Activated gamma-delta T cell treated with anti-CD3 and anti-CD28 coated beads, Interleukin-2, amount 50 U/mL, for 16 hours (primary cell): ENCODE measurements around the gene NKAIN1.
"Not testable (repeated sequence)": the region's sequence is repeated elsewhere in the genome, so short reads cannot be mapped to it uniquely, and the experiment has no call there.

Source experiments
- DNase-seq: peaks from one replicate; pipeline ENCODE4 v3.0.0-alpha.2; 2020; ENCODE audit warnings: low read depth

The NKAIN1 gene

GRCh38 chr1:31153423-31153822, 86.3 kb downstream of the NKAIN1 start:
- no peak for DNase-seq

GRCh38 chr1:31152181-31152795, 87.4 kb downstream of the NKAIN1 start:
- no peak for DNase-seq

GRCh38 chr1:31151402-31151801, 88.3 kb downstream of the NKAIN1 start:
- DNase-seq: no peak

GRCh38 chr1:31148409-31148808, 91.3 kb downstream of the NKAIN1 start:
- DNase-seq: no peak

- no peak for DNase-seq
Measured at GRCh38 chr1:31145648-31146047, 94.0 kb downstream of the NKAIN1 start.

GRCh38 chr1:31144442-31144841, 95.2 kb downstream of the NKAIN1 start:
- no peak for DNase-seq

GRCh38 chr1:31143455-31143854, 96.2 kb downstream of the NKAIN1 start:
- no peak for DNase-seq

- DNase-seq: no peak
Measured at GRCh38 chr1:31142406-31142805, 97.3 kb downstream of the NKAIN1 start.

GRCh38 chr1:31140299-31140698, 99.4 kb downstream of the NKAIN1 start:
- no peak for DNase-seq

GRCh38 chr1:31138797-31139521, 100.7 kb downstream of the NKAIN1 start:
- DNase-seq: not testable (repeated sequence)

- DNase-seq: not testable (repeated sequence)
Measured at GRCh38 chr1:31137873-31138272, 101.8 kb downstream of the NKAIN1 start.

- no peak for DNase-seq
Measured at GRCh38 chr1:31135973-31136600, 103.6 kb downstream of the NKAIN1 start.

GRCh38 chr1:31133368-31133767, 106.3 kb downstream of the NKAIN1 start:
- DNase-seq: no peak
